Measurements from ENCODE around the gene GPR146. TPM values are rescaled to one million over a fixed set of nuclear protein-coding genes. Genes with fewer than 3 reads are reported as not detected.
A peak's percentile ranks its signal among the peaks of the same experiment; 100 is the strongest.

GPR146 gene
- total and polyA plus RNA-seq, 2 of the 13 experiments (the other 11 are each of a cell fraction or from before 2014, with no cell fraction given), result 2.0 to 15.9 TPM

DNA sequence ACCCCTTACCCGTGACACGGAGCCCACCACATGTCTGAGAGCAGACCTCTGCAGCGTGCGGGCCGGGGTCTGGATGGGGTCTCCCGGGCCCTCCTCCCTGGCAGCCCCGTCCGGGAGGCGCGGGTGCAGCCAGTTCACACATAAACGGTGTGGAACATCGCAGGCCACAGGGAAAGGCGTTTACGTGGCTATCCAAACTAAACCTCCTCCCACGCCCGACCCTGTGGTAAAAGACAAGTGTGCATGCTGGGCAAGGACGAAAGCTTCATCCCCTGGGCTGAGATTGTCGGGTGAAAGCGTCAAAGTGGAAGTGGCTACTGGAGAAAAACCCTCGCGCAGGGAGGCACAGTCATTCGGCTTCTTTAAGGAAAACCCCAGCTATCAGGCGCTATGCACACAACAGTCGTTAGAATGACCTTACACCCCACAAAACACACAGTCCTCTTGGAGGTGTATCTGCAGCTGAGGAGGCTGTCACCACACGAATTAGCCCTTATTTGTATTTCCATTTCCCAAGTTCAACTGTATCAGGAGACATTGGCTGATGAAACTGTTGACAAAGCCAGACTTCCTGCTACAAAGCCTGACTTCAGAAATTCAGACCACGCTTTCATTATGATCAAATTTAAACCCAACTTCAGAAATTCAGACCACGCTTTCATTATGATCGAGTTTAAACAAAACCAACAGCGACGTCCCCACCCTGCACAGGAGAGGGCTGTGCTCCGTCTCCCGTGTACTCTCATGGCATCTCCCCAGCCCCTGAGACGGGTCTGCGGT lies 58.9 kb downstream of the GPR146 start (continued):
- TF ChIP-seq, protein P1, sequence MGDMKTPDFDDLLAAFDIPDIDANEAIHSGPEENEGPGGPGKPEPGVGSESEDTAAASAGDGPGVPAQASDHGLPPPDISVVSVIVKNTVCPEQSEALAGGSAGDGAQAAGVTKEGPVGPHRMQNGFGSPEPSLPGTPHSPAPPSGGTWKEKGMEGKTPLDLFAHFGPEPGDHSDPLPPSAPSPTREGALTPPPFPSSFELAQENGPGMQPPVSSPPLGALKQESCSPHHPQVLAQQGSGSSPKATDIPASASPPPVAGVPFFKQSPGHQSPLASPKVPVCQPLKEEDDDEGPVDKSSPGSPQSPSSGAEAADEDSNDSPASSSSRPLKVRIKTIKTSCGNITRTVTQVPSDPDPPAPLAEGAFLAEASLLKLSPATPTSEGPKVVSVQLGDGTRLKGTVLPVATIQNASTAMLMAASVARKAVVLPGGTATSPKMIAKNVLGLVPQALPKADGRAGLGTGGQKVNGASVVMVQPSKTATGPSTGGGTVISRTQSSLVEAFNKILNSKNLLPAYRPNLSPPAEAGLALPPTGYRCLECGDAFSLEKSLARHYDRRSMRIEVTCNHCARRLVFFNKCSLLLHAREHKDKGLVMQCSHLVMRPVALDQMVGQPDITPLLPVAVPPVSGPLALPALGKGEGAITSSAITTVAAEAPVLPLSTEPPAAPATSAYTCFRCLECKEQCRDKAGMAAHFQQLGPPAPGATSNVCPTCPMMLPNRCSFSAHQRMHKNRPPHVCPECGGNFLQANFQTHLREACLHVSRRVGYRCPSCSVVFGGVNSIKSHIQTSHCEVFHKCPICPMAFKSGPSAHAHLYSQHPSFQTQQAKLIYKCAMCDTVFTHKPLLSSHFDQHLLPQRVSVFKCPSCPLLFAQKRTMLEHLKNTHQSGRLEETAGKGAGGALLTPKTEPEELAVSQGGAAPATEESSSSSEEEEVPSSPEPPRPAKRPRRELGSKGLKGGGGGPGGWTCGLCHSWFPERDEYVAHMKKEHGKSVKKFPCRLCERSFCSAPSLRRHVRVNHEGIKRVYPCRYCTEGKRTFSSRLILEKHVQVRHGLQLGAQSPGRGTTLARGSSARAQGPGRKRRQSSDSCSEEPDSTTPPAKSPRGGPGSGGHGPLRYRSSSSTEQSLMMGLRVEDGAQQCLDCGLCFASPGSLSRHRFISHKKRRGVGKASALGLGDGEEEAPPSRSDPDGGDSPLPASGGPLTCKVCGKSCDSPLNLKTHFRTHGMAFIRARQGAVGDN (CRISPR knock-in tag; IDR thresholded peaks at IDR 0.05), result no peak
- TF ChIP-seq HIVEP1 (CRISPR knock-in tag; IDR thresholded peaks at IDR 0.05) (0 out of 2 replicates have a peak, but pooled peaks have one; percentile 30), PITX1 (CRISPR knock-in tag; IDR thresholded peaks at IDR 0.05) (no peak), ZNF558 (CRISPR knock-in tag; IDR thresholded peaks at IDR 0.05; ENCODE audit: borderline replicate concordance) (no peak), KAT8 (CRISPR knock-in tag; IDR thresholded peaks at IDR 0.05) (no peak), ATM (IDR thresholded peaks at IDR 0.05; ENCODE audit: borderline replicate concordance) (no peak), MTA3 (CRISPR knock-in tag; IDR thresholded peaks at IDR 0.05) (no peak), ZNF670 (CRISPR knock-in tag; IDR thresholded peaks at IDR 0.05; ENCODE audit: borderline replicate concordance) (no peak), PHF20 (CRISPR knock-in tag; IDR thresholded peaks at IDR 0.05) (no peak)
- TF ChIP-seq, protein P2, sequence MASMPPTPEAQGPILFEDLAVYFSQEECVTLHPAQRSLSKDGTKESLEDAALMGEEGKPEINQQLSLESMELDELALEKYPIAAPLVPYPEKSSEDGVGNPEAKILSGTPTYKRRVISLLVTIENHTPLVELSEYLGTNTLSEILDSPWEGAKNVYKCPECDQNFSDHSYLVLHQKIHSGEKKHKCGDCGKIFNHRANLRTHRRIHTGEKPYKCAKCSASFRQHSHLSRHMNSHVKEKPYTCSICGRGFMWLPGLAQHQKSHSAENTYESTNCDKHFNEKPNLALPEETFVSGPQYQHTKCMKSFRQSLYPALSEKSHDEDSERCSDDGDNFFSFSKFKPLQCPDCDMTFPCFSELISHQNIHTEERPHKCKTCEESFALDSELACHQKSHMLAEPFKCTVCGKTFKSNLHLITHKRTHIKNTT (CRISPR knock-in tag; IDR thresholded peaks at IDR 0.05), result no peak
- TF ChIP-seq, protein P3, sequence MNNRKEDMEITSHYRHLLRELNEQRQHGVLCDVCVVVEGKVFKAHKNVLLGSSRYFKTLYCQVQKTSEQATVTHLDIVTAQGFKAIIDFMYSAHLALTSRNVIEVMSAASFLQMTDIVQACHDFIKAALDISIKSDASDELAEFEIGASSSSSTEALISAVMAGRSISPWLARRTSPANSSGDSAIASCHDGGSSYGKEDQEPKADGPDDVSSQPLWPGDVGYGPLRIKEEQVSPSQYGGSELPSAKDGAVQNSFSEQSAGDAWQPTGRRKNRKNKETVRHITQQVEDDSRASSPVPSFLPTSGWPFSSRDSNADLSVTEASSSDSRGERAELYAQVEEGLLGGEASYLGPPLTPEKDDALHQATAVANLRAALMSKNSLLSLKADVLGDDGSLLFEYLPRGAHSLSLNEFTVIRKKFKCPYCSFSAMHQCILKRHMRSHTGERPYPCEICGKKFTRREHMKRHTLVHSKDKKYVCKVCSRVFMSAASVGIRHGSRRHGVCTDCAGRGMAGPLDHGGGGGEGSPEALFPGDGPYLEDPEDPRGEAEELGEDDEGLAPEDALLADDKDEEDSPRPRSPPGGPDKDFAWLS (CRISPR knock-in tag; IDR thresholded peaks at IDR 0.05; ENCODE audit: borderline replicate concordance), result no peak
- TF ChIP-seq, protein P4, sequence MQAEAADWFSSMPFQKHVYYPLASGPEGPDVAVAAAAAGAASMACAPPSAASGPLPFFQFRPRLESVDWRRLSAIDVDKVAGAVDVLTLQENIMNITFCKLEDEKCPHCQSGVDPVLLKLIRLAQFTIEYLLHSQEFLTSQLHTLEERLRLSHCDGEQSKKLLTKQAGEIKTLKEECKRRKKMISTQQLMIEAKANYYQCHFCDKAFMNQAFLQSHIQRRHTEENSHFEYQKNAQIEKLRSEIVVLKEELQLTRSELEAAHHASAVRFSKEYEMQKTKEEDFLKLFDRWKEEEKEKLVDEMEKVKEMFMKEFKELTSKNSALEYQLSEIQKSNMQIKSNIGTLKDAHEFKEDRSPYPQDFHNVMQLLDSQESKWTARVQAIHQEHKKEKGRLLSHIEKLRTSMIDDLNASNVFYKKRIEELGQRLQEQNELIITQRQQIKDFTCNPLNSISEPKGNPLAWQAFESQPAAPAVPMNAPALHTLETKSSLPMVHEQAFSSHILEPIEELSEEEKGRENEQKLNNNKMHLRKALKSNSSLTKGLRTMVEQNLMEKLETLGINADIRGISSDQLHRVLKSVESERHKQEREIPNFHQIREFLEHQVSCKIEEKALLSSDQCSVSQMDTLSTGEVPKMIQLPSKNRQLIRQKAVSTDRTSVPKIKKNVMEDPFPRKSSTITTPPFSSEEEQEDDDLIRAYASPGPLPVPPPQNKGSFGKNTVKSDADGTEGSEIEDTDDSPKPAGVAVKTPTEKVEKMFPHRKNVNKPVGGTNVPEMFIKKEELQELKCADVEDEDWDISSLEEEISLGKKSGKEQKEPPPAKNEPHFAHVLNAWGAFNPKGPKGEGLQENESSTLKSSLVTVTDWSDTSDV (CRISPR knock-in tag; IDR thresholded peaks at IDR 0.05), result no peak
- TF ChIP-seq, protein P5, sequence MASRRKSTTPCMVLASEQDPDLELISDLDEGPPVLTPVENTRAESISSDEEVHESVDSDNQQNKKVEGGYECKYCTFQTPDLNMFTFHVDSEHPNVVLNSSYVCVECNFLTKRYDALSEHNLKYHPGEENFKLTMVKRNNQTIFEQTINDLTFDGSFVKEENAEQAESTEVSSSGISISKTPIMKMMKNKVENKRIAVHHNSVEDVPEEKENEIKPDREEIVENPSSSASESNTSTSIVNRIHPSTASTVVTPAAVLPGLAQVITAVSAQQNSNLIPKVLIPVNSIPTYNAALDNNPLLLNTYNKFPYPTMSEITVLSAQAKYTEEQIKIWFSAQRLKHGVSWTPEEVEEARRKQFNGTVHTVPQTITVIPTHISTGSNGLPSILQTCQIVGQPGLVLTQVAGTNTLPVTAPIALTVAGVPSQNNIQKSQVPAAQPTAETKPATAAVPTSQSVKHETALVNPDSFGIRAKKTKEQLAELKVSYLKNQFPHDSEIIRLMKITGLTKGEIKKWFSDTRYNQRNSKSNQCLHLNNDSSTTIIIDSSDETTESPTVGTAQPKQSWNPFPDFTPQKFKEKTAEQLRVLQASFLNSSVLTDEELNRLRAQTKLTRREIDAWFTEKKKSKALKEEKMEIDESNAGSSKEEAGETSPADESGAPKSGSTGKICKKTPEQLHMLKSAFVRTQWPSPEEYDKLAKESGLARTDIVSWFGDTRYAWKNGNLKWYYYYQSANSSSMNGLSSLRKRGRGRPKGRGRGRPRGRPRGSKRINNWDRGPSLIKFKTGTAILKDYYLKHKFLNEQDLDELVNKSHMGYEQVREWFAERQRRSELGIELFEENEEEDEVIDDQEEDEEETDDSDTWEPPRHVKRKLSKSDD (CRISPR knock-in tag; IDR thresholded peaks at IDR 0.05; ENCODE audit: low read depth), result no peak
- TF ChIP-seq, protein P6, sequence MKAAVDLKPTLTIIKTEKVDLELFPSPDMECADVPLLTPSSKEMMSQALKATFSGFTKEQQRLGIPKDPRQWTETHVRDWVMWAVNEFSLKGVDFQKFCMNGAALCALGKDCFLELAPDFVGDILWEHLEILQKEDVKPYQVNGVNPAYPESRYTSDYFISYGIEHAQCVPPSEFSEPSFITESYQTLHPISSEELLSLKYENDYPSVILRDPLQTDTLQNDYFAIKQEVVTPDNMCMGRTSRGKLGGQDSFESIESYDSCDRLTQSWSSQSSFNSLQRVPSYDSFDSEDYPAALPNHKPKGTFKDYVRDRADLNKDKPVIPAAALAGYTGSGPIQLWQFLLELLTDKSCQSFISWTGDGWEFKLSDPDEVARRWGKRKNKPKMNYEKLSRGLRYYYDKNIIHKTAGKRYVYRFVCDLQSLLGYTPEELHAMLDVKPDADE (CRISPR knock-in tag; IDR thresholded peaks at IDR 0.05), result no peak

Data from HepG2 (cell line).